Measurements from ENCODE around the gene PPM1F. TPM values are rescaled to one million over a fixed set of nuclear protein-coding genes. Genes with fewer than 3 reads are reported as not detected.

Gene PPM1F
- total RNA-seq, 1 donor from 2014 or later, result 21.2 TPM

DNA sequence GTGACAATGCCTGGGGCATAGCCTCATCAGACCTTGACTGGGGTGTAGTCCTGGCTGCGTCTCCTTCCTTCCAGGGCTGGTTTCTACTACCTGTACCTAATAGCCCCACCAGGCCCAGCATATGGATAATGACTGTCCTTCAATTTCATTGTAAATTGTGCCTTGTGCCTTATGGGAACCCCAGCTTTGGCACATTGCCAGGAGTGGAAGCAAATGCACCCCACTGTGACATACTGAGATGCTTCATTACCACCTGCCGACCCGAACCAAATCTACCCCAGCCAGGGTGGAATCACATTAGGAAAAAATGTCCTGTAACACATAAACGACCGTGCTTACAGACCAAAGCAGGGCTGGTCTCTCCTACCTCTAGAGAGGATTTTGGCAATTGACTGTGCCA lies 22.6 kb upstream of the PPM1F start:
- no peak for DNase-seq

DNA sequence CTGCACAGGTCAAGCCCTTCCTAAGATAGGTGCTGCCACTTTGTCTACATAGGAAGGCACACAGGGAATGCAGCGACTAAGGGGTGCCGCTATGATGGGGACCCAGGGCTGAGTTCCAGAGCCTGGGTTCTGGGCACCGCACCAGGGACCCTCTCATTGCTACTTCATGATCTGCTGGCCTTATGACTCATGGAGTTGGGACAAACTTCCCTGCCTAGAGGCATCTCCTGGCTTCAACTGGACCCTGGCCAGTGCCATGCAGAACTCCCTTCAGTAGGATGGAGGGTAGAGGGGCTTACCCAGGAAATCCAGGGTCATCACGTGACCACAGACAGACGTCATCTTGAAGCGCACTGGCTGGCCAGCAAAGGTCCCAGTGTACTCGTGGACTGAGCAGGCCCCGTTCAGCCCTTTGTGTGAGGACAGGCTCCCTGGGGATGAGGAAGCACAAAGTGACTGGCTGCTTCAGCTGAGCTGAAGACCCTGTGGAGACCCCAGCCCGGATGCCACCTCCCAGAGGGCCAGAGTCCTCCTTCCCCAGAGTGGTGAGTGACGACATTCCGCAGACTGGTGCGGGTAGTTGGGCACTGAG lies 21.5 kb upstream of the PPM1F start:
- DNase-seq, result no peak

DNA sequence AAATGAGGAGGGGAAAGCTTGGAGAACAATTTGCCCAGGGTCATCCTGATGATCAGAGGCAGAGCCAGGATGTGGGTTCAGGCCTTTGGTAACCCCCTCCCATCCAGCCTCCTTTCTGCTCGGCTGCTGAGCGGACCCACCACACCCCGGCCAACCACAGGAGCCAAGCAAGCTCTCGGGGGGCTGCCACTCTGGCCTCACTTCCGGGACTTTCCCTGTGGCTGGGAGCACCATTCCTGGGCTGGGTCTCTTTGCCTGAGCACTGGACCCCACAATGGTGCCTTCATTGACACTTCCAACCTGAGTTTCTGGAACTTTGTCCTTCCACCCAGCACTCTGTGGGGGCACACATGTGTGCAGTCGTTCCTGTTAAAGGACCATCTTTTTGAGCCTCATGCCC lies 20.2 kb upstream of the PPM1F start:
- DNase-seq, result no peak

DNA sequence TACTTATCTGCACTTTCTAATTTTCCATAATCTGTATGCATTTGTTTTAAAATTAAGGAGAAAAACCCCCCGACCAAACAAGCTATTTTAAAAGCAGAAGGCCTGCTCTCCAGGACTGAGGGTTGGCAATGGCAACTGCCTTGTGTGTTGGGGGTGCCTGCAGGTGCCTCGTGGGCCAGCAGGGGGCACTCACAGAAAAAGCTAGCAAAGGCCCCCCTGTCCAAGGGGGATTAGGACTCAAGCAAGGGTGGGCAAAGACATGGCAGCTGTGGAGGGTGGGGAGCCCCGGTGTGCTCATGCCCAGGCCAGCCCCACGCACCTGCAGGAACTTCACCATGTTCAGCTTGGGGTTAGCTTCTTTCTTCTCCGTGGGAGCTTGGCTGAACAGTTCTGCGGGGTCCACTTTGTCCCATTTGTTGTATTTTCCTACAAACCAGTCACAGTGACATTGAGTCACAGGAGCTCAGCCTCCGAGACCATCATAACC lies 19.7 kb upstream of the PPM1F start:
- DNase-seq, result no peak

DNA sequence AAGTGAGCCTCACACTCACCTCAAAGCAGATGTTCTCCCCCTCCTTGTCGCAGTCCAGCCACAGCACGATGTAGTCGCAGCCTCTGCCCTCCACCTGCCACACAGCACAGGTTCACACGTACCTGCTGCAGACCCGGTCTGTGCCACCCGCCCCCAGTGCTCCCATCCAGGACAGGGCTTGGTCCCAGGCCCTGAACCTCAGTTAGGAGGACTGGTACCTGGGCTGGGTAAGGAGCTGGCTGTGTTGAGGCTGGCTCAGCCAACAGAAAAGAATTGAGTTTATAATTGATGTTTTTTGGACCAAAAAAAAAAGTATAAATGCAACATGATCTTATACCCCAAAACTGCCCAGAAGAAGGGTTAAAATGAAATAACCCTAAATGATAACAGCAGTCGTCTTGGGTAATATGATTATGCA lies 19.2 kb upstream of the PPM1F start:
- DNase-seq, result no peak

DNA sequence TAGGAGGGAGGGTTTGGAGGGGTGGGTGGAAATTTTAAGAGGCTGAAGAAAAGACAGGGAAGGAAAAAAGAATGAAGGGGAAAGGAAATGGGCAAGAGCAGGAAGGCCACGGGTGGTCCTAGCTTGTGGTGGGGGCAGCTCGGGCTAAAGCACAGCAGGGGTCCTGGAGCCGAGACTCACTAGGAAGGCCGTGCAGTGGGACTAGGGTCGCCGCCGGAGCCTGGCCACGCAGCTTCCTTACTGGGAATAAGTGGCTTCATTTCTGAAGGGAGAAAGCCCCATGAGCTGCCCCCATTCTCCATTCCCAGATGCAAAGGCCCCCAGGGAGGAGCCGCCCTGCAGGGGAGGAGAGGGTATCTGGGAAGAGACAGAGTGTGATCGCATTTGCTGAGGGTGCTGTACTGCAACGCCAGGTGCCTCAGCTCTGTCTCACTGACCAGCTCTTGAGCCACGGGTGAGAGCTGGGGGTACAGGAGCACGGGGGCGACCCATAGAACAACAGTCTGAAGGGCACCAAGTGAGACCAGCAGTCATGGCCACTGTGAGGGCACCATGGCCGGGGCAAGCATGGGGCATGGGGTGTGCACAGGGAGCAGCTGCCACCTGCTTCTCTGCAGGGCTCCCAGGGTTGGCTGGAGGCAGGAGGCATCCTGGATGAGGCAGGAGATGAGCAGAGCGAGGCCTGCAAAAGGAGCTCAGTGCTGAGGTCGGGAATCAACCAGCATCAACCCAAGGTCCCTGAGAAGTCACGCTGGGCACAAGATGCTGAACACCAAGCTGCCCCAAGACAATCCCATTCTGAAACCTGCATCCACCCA lies 18.4 kb upstream of the PPM1F start:
- DNase-seq, result no peak

DNA sequence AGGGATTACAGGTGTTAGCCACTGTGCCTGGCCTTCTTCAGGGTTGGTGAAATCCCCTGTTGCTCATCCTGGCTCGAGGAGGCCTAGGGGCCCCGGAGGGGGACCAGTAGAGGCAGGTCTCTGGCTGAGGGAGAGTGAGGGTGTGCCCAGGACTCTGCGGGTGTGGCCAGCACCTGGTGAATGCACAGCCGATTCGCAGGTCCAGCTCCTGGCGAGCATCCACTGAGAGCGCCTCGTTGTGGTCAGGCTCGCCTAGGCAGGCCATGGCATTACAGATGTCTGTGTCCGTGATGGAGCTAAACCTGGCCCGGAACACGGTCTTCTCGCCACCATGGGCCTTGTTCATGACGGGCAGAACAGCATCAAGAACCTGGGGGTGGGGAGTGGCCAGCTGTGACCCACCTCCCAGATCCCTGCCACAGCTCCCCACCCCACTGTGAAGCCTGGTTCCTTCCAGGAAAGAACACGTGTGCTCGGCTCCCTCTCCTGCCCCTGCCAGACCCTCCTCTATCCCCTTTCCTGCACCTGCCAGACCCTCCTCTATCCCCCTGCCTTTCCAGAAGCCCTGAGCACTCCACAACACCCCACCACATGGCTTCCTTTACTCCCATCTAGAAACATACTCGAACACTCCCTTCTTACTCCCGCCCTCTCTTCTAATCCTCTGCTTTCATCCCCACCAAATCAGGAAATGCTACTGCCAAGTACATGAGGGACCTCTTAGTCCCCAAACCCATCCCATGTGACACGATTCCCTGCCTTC lies 17.6 kb upstream of the PPM1F start:
- DNase-seq, result no peak

DNA sequence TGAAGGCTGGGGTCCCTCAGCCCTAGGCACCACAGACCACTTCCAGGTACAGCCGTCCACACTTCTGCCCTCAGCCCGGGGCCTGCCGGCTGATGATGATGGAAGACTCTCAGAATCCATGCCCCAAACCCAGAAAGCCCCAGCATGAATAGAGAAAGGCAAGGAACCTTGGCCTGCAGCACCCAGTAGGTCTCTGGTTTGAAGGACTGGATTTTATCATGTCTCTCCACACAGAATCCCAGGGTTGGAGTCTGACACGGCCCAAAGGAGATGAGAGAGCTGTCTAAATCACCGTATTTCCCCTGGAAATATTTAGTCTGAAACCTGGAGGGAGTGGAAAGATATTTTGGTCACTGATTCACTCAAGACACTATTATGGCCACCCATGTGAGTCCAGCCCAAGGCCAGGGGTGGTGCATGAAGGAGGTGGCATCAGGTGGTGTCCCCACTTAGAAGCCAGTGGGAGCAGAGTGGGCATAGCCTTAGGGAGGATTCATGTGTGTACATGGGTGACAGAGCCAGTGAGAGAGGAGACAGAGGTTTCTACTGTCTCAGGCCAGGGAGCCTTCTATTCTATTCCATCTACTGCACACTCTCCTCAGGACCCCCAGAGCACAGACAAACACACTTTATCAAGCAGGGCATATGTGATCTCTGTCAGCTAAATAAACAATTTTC lies 15.9 kb upstream of the PPM1F start:
- no peak for DNase-seq

DNA sequence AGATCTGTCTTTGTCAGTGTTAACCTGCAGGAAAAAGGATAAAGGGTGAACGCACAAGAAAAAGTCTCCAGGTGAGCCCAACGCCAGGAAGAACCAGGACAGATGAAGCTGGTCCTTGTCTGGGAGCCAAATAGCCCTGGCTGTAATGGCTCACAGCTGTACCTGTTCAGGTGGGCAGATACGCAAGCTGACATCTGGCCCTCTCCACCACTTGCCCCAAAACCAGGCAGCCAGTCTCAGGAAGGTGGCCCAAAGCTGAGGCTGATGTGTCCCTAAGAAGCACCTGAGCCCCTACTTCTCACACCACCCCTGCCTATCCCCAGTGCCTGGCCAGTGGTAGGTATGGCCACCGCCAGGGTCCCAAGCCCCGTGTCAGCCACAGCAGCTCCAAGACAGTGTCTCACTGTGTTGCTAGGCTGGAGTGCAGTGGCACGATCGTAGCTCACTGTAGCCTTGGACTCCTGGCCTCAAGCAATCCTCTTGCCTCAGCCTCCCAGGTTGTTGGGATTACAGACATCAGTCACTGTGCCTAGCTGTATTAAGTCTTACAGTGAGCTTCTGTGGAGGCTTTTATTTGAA lies 15.1 kb upstream of the PPM1F start:
- no peak for DNase-seq

DNA sequence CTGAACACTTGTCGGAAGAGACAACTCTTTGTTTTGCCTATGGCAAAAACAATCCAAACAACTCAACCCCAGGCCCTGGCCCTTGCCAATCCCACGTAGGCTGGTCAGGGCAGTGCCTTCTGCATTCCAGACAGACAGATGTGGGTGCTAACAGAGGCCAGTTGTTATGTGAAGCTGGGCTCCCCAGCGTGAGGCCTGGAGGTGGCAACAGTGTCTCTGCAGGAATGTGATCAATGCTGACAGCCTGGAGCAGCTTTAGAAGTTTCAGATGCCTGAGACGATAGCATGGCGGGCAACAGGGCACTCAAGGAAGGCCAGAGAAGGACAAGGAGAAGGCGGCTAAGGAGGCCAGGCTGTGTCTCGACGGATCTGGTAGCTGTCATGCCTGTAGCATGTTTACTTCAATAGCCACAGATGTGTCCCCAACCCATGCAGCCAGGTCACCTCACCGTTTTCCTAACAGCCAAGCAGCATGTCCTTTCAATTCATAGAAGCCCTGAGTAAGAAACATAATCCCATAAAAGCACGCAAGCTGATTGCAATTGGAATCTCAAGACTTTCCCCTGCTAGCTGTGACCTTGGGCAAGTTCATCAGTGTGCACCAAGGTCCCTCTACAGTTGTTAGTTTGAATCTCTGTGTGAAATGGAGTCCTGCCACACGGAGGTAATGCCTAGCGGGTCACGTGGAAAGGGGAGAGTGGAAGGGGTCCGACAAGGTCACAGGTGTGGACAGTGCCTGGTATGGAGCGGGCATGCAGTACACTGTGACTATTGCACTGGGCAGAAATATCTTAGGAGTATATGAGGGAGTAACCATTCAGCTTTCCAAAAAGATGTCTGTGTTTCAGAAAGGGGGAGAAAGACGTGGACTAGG lies 14.2 kb upstream of the PPM1F start:
- DNase-seq, result no peak

DNA sequence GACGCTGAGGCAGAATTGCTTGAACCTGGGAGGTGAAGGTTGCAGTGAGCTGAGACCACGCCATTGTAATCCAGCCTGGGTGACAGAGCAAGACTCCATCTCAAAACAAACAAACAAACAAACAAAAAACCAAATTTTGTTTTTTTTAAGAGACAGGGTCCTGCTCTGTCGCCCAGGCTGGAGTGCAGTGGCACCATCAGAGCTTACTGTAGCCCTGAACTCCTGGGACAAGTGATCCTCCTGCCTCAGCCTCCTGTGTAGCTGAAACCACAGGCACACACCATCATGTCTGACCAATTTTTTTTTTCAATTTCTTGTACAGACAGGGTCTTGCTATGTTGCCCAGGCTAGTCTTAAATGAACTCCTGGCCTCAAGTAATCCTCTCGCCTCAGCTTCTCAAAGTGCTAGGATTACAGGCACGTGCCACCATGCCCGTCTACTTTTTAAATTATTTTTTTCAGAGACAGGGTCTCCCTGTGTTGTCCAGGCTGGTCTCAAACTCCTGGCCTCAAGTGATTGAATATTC lies 13.2 kb upstream of the PPM1F start:
- DNase-seq, result no peak

DNA sequence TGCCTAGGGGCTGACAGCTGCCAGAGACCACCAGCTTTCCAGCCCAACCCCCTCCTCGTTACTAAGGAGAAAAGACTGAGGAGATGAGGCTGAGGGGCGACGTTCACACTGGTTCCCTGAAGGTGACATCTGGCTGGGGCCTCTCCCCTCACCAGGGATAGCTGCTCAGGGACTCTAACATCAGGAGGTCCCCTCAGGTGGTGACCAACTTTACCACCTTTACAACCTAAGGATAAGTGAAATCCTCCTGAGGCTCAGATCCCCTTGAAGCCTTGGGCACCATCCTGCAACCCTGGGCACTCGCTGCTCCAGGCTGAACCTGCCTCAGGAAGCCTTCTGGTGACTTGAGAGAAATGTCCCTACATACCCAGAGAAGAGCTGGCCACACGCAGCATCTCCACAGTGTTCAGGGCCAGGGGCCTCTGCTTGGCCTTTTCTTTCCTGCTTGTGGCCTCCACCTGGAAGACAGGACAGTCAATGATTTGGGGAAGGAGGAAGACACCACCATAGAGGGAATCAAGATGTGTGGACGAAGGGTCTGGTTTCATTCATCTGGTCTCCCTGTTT lies 12.4 kb upstream of the PPM1F start:
- no peak for DNase-seq

DNA sequence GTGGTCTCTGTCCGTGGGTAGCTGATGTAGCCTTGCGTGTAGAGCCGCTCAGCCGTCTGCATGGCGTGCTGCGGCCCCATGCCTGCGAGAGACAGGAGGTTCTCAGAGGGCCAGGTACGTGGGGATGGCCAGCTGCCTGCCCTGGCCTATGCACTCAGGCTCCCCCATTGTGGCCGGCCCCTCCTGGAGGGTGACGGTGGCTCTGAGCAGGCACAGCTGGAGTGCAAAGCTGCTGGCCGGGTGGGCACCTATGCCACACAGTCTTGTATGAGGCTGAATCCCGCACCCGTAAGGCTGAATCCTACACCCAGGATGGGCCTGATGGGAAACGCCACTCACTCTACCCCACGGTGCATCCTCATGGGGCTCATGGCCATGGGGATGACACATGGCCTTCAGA lies 11.6 kb upstream of the PPM1F start:
- DNase-seq, result no peak

DNA sequence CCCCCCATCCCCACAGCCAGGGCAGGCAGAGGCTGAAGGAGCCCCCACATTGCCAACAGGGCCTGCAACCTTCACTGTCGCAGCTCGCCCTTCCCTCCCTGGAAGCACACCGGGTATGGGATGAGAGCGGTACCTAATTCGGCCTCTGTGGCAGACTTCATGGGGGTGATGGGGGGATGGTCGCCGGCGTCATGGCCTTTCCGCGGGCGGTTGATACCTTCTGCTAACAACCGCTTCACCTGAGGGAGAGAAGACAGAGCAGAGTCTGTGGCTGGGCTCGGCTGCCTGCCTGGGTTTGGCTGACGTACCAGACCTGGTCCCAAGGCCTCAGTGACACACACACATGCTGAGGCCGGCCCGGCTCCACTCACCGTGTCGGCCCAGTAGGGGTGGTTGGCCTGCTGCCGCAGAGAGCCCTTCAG lies 11.2 kb upstream of the PPM1F start:
- DNase-seq, result no peak

DNA sequence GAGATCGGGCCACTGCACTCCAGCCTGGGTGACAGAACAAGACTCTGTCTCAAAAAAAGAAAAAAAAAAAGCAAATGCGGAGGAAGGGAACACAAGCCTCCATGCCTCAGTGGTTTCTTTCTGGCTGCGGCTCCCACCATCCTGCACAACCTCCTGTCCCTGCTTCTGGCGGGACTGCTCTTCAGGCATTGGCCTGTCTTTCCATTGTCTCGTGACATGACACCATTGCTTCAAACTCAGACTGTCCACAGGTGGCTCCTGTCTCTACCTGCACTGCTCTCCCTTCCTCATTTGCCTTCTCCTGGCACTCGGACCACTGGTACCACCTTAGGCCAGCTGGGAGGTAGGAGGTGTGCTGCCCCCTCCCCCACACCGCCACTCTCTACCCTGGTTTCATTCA lies 10.6 kb upstream of the PPM1F start:
- no peak for DNase-seq

DNA sequence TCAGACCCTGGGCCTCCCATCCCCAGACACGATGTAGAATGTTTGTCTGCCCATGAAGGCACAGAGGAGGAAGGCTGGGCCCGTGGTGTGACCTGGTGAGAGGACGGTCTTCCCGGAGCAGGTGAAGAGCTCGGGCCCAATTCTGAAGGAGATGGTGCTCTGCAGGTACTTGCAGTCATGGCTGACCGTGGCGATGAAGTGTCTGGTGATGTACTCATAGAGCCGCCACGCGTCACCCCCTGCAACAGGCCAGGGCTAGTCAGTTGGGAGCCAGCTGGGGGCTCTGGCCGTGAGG lies 10.0 kb upstream of the PPM1F start:
- DNase-seq, result no peak

DNA sequence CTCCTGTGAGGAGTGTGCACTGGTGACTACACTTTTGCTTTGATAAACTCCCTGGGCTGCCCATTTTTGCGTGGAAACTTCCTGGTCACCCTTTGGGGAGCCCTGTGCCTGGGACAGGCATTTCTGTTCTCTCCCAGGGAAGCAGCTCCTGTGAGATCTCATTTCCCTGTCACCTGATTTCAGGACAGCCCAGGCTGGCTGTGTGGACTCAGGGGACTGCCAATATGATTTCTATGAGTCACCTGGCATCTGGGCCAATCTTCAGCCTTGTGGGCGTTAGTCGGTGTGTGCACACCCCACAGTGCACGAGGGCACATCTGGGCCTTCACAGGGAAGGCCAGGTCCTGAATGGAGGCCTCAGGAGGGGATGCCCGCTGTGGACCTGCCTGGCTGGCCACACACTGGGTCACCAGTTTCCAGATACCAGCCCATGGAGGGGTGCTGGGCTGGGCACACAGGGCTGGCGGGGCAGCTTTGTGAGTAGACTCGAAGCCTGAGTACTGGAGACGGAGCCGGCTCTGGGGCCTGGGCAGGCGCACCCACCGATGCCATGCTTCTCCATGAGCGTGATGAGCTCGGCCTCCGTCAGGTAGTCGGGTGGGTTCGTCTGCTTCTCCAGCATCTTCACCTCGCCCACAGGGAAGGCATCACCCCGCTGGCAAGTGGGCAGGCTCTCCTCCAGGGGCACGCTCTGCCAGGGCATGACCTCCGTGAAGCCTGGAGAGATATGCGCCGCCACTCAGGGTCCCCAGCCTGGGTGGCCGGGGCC lies 9.4 kb upstream of the PPM1F start:
- no peak for DNase-seq

DNA sequence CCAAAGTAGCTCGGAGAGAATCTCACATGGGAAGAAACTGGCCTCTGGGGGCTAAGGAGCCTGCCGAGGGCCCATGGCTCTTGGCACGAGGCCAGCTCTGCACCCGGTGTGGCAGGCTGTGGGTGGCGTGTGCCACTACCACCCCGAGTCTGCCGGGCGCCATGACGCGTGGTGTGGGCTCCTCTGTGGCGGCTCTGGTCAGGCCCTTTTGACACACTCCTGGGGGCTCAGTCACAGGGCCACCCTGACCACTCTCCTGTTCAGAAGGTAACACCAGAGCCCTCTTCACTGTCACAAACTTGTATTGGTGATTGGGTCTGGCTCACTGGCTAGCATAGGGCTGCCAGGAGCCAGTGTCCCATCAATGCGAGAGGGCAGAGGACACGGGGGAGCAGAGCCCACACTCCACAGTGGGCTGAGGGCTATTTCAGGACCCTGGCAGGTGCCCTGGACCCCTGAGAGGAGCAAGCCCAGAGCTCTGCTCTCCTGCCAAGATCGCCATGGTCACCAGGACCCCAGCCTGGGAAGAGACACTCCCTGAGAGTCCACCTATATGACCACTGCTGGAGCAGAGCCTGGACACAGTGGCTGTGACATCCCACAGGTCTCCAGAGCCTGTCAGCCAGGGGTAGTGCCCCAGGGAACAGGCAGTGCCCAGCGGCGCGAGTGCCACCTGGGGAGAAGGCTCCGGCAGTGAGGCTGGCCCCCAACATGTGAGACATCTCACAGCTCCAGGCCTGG lies 8.6 kb upstream of the PPM1F start:
- no peak for DNase-seq
